HL-60 (cell line): ENCODE data around the gene SGCA.

Experiments
- DNase-seq, 2 experiments: peaks; one replicate each; pipeline ENCODE4 v3.0.0-alpha.2; 2010 to 2020; ENCODE audit warnings: low read depth in 1 of 2, low spot score in 1 of 2
- H3K27ac ChIP-seq: fragments of 250-450 bp; sonication (Bioruptor Pico); replicated peaks from 2 replicates; pipeline ENCODE4 v1.5.1; 2020; ENCODE audit warnings: mild to moderate bottlenecking, moderate library complexity
- H3K27me3 ChIP-seq: fragments of 250-450 bp; sonication (Bioruptor Pico); 2 replicates; pipeline ENCODE4 v1.5.1; 2021; ENCODE audit warnings: mild to moderate bottlenecking, moderate library complexity; ENCODE audit not compliant: insufficient read depth, poor library complexity, severe bottlenecking
- H3K4me3 ChIP-seq: replicated peaks from 2 replicates; pipeline ENCODE4 v1.5.1; 2011; ENCODE audit warnings: mild to moderate bottlenecking, control low read depth, low read length; ENCODE audit not compliant: insufficient read depth
- GABPA ChIP-seq: IDR thresholded peaks from 2 replicates; pipeline ENCODE4 v1.6.1; 2012; ENCODE audit warnings: low read depth
- POLR2AphosphoS5 ChIP-seq: IDR thresholded peaks from 2 replicates; pipeline ENCODE4 v1.6.1; 2012; ENCODE audit warnings: low read depth
- SPI1 ChIP-seq: IDR thresholded peaks from 2 replicates; pipeline ENCODE4 v1.6.1; 2012; ENCODE audit warnings: low read depth, mild to moderate bottlenecking, borderline replicate concordance
- TF ChIP-seq, protein P1 (sequence below): IDR thresholded peaks from 2 replicates; pipeline ENCODE4 v1.6.1; 2012; ENCODE audit warnings: low read depth; ENCODE audit not compliant: insufficient replicate concordance
- TF ChIP-seq, protein P2 (sequence below): IDR thresholded peaks from one replicate; pipeline ENCODE4 v1.5.1; 2011; ENCODE audit warnings: low read length, control low read depth, inconsistent platforms; ENCODE audit not compliant: insufficient read depth

Gene SGCA

DNA sequence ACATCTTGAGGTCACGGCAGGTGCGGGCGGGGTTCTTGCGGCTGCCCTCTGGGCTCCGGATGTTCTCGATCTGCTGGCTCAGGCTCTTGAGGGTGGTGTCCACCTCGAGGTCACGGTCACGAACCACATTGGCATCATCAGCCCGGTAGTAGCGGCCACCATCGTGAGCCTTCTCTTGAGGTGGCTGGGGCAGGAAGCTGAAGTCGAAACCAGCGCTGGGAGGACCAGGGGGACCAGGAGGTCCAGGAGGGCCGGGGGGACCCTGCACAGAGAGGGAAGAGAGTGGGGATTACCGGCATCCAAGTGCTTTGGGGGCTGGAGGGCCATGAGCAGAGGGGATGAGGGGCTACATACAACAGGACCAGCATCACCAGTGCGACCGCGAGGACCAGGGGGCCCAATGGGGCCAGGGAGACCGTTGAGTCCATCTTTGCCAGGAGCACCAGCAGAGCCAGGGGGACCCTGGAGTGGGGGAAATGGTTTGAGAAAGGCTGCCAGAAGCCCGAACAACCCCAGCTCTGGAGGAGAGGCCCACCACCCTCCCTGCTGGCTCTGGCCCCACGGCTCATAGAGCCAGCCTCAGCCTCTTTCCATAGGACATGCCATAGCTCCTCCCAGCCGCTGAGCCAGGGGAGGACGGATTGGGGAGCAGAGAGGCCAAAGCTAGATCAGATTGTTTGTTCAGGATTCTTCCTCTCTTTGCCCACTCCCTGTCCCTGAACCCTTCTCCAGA lies 21.0 kb downstream of the SGCA start:
- no peaks in the 10 kb centered on the region for H3K27me3 ChIP-seq
- TF ChIP-seq, protein P1, sequence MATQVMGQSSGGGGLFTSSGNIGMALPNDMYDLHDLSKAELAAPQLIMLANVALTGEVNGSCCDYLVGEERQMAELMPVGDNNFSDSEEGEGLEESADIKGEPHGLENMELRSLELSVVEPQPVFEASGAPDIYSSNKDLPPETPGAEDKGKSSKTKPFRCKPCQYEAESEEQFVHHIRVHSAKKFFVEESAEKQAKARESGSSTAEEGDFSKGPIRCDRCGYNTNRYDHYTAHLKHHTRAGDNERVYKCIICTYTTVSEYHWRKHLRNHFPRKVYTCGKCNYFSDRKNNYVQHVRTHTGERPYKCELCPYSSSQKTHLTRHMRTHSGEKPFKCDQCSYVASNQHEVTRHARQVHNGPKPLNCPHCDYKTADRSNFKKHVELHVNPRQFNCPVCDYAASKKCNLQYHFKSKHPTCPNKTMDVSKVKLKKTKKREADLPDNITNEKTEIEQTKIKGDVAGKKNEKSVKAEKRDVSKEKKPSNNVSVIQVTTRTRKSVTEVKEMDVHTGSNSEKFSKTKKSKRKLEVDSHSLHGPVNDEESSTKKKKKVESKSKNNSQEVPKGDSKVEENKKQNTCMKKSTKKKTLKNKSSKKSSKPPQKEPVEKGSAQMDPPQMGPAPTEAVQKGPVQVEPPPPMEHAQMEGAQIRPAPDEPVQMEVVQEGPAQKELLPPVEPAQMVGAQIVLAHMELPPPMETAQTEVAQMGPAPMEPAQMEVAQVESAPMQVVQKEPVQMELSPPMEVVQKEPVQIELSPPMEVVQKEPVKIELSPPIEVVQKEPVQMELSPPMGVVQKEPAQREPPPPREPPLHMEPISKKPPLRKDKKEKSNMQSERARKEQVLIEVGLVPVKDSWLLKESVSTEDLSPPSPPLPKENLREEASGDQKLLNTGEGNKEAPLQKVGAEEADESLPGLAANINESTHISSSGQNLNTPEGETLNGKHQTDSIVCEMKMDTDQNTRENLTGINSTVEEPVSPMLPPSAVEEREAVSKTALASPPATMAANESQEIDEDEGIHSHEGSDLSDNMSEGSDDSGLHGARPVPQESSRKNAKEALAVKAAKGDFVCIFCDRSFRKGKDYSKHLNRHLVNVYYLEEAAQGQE, result no peak
- no peak overlapping the region for H3K27ac ChIP-seq
- no peak for DNase-seq
- no peak overlapping the region for H3K4me3 ChIP-seq

DNA sequence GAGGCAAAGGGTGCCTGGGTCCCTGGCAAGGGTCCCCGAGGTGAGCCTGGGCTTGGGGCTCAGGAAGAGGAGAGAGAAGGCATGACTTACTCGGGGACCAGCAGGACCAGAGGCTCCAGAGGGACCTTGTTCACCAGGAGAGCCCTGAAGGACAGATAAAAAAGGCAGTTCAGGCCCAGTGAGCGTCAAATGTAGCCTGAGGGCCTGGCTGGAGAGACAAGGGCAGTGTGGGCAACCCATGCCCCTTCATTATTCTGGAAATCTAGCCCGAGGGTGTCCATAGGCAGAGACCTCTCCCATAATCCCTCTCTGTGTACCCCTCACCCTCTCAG lies 21.6 kb downstream of the SGCA start:
- Histone ChIP-seq H3K4me3 (no peak overlapping the region), H3K27me3 (no peaks in the 10 kb centered on the region), H3K27ac (no peak overlapping the region)
- TF ChIP-seq POLR2AphosphoS5, result no peak
- TF ChIP-seq, protein P2, sequence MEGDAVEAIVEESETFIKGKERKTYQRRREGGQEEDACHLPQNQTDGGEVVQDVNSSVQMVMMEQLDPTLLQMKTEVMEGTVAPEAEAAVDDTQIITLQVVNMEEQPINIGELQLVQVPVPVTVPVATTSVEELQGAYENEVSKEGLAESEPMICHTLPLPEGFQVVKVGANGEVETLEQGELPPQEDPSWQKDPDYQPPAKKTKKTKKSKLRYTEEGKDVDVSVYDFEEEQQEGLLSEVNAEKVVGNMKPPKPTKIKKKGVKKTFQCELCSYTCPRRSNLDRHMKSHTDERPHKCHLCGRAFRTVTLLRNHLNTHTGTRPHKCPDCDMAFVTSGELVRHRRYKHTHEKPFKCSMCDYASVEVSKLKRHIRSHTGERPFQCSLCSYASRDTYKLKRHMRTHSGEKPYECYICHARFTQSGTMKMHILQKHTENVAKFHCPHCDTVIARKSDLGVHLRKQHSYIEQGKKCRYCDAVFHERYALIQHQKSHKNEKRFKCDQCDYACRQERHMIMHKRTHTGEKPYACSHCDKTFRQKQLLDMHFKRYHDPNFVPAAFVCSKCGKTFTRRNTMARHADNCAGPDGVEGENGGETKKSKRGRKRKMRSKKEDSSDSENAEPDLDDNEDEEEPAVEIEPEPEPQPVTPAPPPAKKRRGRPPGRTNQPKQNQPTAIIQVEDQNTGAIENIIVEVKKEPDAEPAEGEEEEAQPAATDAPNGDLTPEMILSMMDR, result no peak
- TF ChIP-seq SPI1, result no peak
- no peak for TF ChIP-seq GABPA
- TF ChIP-seq, protein P1, result no peak
- no peak for DNase-seq

DNA sequence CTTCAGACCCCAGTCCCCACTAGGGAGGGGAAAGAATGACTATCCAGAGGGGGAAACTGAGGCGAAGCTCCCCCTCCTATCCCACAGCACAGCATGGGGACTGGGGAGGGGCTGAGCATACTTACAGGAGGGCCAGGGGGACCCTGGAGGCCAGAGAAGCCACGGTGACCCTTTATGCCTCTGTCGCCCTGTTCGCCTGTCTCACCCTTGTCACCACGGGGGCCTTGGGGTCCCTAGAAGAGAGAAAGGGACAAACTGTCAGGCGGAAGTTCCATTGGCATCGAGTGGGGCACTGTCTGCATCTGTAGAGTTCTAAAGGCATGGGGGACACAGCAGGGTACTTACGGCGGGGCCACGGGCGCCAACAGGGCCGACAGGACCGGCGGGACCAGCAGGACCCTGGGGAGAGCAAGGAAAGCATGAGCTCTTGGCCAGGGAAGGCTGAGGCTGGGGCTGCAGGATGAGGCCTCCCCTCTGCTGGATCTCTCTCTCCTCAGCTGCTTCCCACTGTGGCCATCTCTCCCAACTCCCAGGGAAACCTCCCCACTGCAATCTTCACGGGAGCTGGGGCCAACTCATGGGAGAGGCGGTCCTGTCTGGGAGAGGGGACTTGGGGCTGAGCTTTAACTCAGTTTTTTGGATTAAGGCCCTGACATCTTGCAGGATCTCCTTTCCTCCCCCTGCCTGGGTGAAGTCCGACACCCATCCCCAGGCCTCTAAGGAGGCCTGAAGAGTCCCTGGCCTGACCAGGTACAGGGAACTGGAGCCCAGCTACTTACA lies 22.1 kb downstream of the SGCA start:
- TF ChIP-seq, protein P1, result no peak
- TF ChIP-seq SPI1, result no peak
- TF ChIP-seq GABPA, result no peak
- TF ChIP-seq, protein P2, result no peak
- TF ChIP-seq POLR2AphosphoS5, result no peak
- Histone ChIP-seq H3K4me3 (no peak overlapping the region), H3K27ac (no peak overlapping the region), H3K27me3 (no peaks in the 10 kb centered on the region)
- DNase-seq, result no peak
